GM23338 (cell line): Measurements from ENCODE around the gene TSPAN3. TPM values are rescaled to one million over a fixed set of nuclear protein-coding genes. Genes with fewer than 3 reads are reported as not detected.

Experiments
- ATAC-seq: fragments of 200-7000 bp; cut with Tn5 transposase; 3 replicates; pipeline ENCODE4 v1.9.1; 2020
- DNase-seq: peaks from one replicate; pipeline ENCODE4 v3.0.0-alpha.2; 2015; ENCODE audit warnings: low spot score
- H2AFZ ChIP-seq: fragments of 200-600 bp; sonication (generic); 2 replicates; pipeline ENCODE4 v1.8.0; 2016; ENCODE audit warnings: antibody characterized with exemption, mild to moderate bottlenecking, moderate library complexity
- H3F3A ChIP-seq: fragments of 200-600 bp; sonication (generic); replicated peaks from 2 replicates; pipeline ENCODE4 v1.8.0; 2017; ENCODE audit warnings: antibody characterized with exemption, mixed run types, low read depth
- H3K27ac ChIP-seq: fragments of 200-600 bp; sonication (generic); 2 replicates; pipeline ENCODE4 v1.6.1; 2016; ENCODE audit warnings: low read depth
- H3K27me3 ChIP-seq: fragments of 200-600 bp; sonication (generic); 2 replicates; pipeline ENCODE4 v1.8.0; 2016; ENCODE audit warnings: mild to moderate bottlenecking, mixed run types, moderate library complexity; ENCODE audit not compliant: insufficient read depth
- H3K36me3 ChIP-seq: fragments of 200-600 bp; sonication (generic); 2 replicates; pipeline ENCODE4 v1.8.0; 2016; ENCODE audit warnings: mild to moderate bottlenecking; ENCODE audit not compliant: insufficient read depth
- H3K4me1 ChIP-seq: fragments of 200-600 bp; sonication (generic); 2 replicates; pipeline ENCODE4 v1.8.0; 2016; ENCODE audit warnings: mild to moderate bottlenecking, moderate library complexity; ENCODE audit not compliant: insufficient read depth
- H3K4me2 ChIP-seq: fragments of 200-600 bp; sonication (generic); 2 replicates; pipeline ENCODE4 v1.7.1; 2017; ENCODE audit warnings: mixed run types
- H3K4me3 ChIP-seq: fragments of 200-600 bp; sonication (generic); 2 replicates; pipeline ENCODE4 v1.6.1; 2016; ENCODE audit warnings: mixed run types
- H3K79me2 ChIP-seq: fragments of 200-600 bp; sonication (generic); replicated peaks from 2 replicates; pipeline ENCODE4 v1.8.0; 2017; ENCODE audit warnings: mild to moderate bottlenecking; ENCODE audit not compliant: insufficient read depth
- H3K9me2 ChIP-seq: fragments of 200-600 bp; sonication (generic); 2 replicates; pipeline ENCODE4 v1.8.0; 2017; ENCODE audit not compliant: insufficient read depth
- H4K20me1 ChIP-seq: fragments of 200-600 bp; sonication (generic); replicated peaks from 2 replicates; pipeline ENCODE4 v1.8.0; 2017; ENCODE audit warnings: mild to moderate bottlenecking; ENCODE audit not compliant: insufficient read depth
- H3K27ac Mint-ChIP-seq: 2 replicates; pipeline ENCODE4 v1.8.0; 2020; ENCODE audit warnings: inconsistent platforms, mild to moderate bottlenecking, moderate library complexity, mixed read lengths
- H3K27me3 Mint-ChIP-seq: 3 replicates; pipeline ENCODE4 v1.8.0; 2022; ENCODE audit warnings: low read depth, mild to moderate bottlenecking, moderate library complexity, mixed read lengths, inconsistent platforms; ENCODE audit not compliant: insufficient read depth, poor library complexity
- H3K36me3 Mint-ChIP-seq: 3 replicates; pipeline ENCODE4 v1.8.0; 2021; ENCODE audit warnings: low read depth, mild to moderate bottlenecking, inconsistent platforms, moderate library complexity, mixed read lengths
- H3K4me1 Mint-ChIP-seq: 3 replicates; pipeline ENCODE4 v1.8.0; 2020; ENCODE audit warnings: mild to moderate bottlenecking, inconsistent platforms, mixed read lengths
- H3K4me3 Mint-ChIP-seq: 3 replicates; pipeline ENCODE4 v1.8.0; 2021; ENCODE audit warnings: moderate library complexity, mild to moderate bottlenecking, inconsistent platforms, mixed read lengths
- H3K9me3 Mint-ChIP-seq: 3 replicates; pipeline ENCODE4 v1.8.0; 2020; ENCODE audit warnings: moderate library complexity, mild to moderate bottlenecking, inconsistent platforms, mixed read lengths
- CREB1 ChIP-seq: fragments of 250-450 bp; sonication (Bioruptor Pico); IDR thresholded peaks from 2 replicates; pipeline ENCODE4 v1.5.0; 2020; ENCODE audit warnings: low read depth, mild to moderate bottlenecking, moderate library complexity
- CTCF ChIP-seq, 2 experiments: fragments of 200-600 bp in 1 of 2; sonication (generic) in 1 of 2; conservative IDR thresholded peaks; 2 replicates each; pipeline versions ENCODE4 v1.5.1 to v1.6.1; 2016 to 2017; ENCODE audit warnings: antibody characterized with exemption in 2 of 2, low read depth in 2 of 2, mild to moderate bottlenecking in 2 of 2, moderate library complexity in 1 of 2
- ETS1 ChIP-seq: IDR thresholded peaks from 2 replicates; pipeline ENCODE4 v1.6.1; 2016; ENCODE audit warnings: antibody characterized with exemption
- EZH2 ChIP-seq: fragments of 200-600 bp; sonication (generic); IDR thresholded peaks from one replicate; pipeline ENCODE4 v1.8.0; 2017; ENCODE audit warnings: antibody characterized with exemption, mild to moderate bottlenecking, low read depth; ENCODE audit not compliant: unreplicated experiment
- EZH2phosphoT487 ChIP-seq: fragments of 200-600 bp; sonication (generic); IDR thresholded peaks from one replicate; pipeline ENCODE4 v1.8.1; 2018; ENCODE audit warnings: antibody characterized with exemption; ENCODE audit not compliant: unreplicated experiment
- NANOG ChIP-seq: IDR thresholded peaks from 2 replicates; pipeline ENCODE4 v1.6.1; 2016; ENCODE audit warnings: antibody characterized with exemption, borderline replicate concordance
- POLR2AphosphoS5 ChIP-seq: IDR thresholded peaks from 2 replicates; pipeline ENCODE4 v1.6.1; 2016; ENCODE audit warnings: antibody characterized with exemption, low read depth
- REST ChIP-seq: IDR thresholded peaks from one replicate; pipeline ENCODE4 v1.6.1; 2018; ENCODE audit warnings: antibody characterized with exemption; ENCODE audit not compliant: unreplicated experiment
- STAT1 ChIP-seq: IDR thresholded peaks from one replicate; pipeline ENCODE4 v1.6.1; 2016; ENCODE audit warnings: antibody characterized with exemption; ENCODE audit not compliant: unreplicated experiment
- ZNF114 ChIP-seq: fragments of 250-450 bp; sonication (Bioruptor Pico); IDR thresholded peaks from 2 replicates; pipeline ENCODE4 v1.5.0; 2020; ENCODE audit warnings: mild to moderate bottlenecking, moderate library complexity
- ZNF331 ChIP-seq: fragments of 250-450 bp; sonication (Bioruptor Pico); IDR thresholded peaks from 2 replicates; pipeline ENCODE4 v1.5.0; 2020; ENCODE audit warnings: low read depth, mild to moderate bottlenecking, moderate library complexity
- ZNF462 ChIP-seq: fragments of 250-450 bp; sonication (Bioruptor Pico); IDR thresholded peaks from 2 replicates; pipeline ENCODE4 v1.5.0; 2020; ENCODE audit warnings: mild to moderate bottlenecking, moderate library complexity
- polyA plus RNA-seq: library from polyadenylated mRNA; unstranded; fragments of >200 nt; fragmentation: Nextera tagmentation; extraction: Ambion mirVana; gene quantifications from 2 replicates; pipeline ENCODE4 v1.2.1, GENCODE V29; 2016
- total RNA-seq: library from RNA; depleted of rRNA; stranded (reverse); fragments of >200 nt; shearing (Covaris generic); gene quantifications from 2 replicates; pipeline ENCODE4 v1.2.3, GENCODE V29; 2014

The TSPAN3 gene
- total and polyA plus RNA-seq, 2 experiments from 2014 or later, result 72.5 to 159 TPM

GRCh38 chr15:77046704-77047412 is 24.1 kb downstream of the TSPAN3 start (continued):
- TF ChIP-seq ZNF462 (CRISPR knock-in tag), result no peak

- H3K27ac ChIP-seq, result no peak overlapping the region
- peaks cover 31% of the 10 kb centered on the region for H3K36me3 Mint-ChIP-seq
- H3K4me2 ChIP-seq, result no peak overlapping the region
- no peaks in the 10 kb centered on the region for H3K4me1 ChIP-seq
- H3K4me1 Mint-ChIP-seq, result no peaks in the 10 kb centered on the region
- no peaks in the 10 kb centered on the region for H3K27me3 ChIP-seq
- H4K20me1 ChIP-seq, result peaks cover 5% of the 10 kb centered on the region; the same call in 1 of the 2 replicates
- no peak overlapping the region for H3K4me3 Mint-ChIP-seq
- H3K79me2 ChIP-seq, result no peaks in the 10 kb centered on the region
- H3K36me3 ChIP-seq, result peaks cover 2% of the 10 kb centered on the region; the same call in 1 of the 2 replicates
- H3K27me3 Mint-ChIP-seq, result peaks cover 2% of the 10 kb centered on the region
- no peak overlapping the region for H3K4me3 ChIP-seq
- H3K9me3 Mint-ChIP-seq, result no peaks in the 10 kb centered on the region
- no peaks in the 10 kb centered on the region for H3K9me2 ChIP-seq
- H2AFZ ChIP-seq, result no peak overlapping the region
- no peak for ATAC-seq
- no peaks in the 10 kb centered on the region for H3F3A ChIP-seq
- no peak overlapping the region for H3K27ac Mint-ChIP-seq
- no peak for DNase-seq
- TF ChIP-seq EZH2phosphoT487, result no peak
- no peak for TF ChIP-seq NANOG
- no peak for TF ChIP-seq ETS1
- no peak for TF ChIP-seq STAT1
- TF ChIP-seq EZH2, result no peak
- no peak for TF ChIP-seq ZNF331
- no peak for TF ChIP-seq CREB1 (CRISPR knock-in tag)
- no peak for TF ChIP-seq CTCF (conservative IDR thresholded peaks at IDR 0.05; ENCODE audit: low read depth in 2 of 2)
- TF ChIP-seq REST, result no peak
- TF ChIP-seq POLR2AphosphoS5, result no peak
- TF ChIP-seq ZNF114 (CRISPR knock-in tag), result no peak
Observed at GRCh38 chr15:77045985-77046384, 24.9 kb downstream of the TSPAN3 start.
